ENCODE measurements around the gene DCXR. TPM values are rescaled to one million over a fixed set of nuclear protein-coding genes. Genes with fewer than 3 reads are reported as not detected.

The DCXR gene
- total and polyA plus RNA-seq, 2 of the 13 experiments (the other 11 are each of a cell fraction or from before 2014, with no cell fraction given) = 287 to 311 TPM

DNA sequence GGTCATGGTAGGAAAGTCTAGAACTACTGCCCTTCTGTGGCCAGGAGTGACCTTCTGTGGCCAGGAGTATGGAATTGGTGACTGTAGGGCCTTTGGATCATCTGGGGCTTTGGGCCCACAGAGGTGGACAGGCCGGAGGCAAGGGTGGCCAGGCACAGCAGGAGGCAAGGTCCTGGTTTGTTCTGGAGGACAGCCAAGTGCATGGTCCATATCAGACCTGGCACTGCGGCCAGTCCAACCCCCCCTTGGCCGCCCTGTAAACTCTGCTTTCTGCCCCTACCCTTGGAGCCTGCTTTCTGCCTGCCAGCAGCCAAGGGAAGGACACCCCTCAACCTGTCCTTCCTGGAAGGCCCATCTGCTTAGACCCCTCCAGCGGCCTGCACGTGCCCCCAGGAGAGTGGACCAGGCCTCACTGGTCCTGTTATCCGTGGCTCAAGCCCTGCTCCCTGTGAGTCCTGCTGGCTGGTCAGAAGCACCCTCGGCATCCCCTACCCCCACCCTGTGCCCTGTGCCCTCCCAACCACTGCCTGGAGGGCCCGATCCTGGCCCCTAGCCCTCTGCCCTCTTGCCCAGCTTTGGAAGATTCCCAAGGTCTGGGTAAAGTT is 2.3 kb upstream of the DCXR start (continued):
- no peak for TF ChIP-seq REST (IDR thresholded peaks at IDR 0.05; ENCODE audit: borderline replicate concordance in 1 of 2, low read depth in 1 of 2, low read length in 2 of 2)
- no peak for TF ChIP-seq ZSCAN30 (CRISPR knock-in tag; IDR thresholded peaks at IDR 0.05)
- no peak for TF ChIP-seq SNAPC2 (CRISPR knock-in tag; IDR thresholded peaks at IDR 0.05)
- TF ChIP-seq EEA1 (CRISPR knock-in tag; IDR thresholded peaks at IDR 0.05; ENCODE audit: borderline replicate concordance) = no peak
- TF ChIP-seq KDM1A (CRISPR knock-in tag; IDR thresholded peaks at IDR 0.05) = no peak
- no peak for TF ChIP-seq ZNF747 (CRISPR knock-in tag; IDR thresholded peaks at IDR 0.05; ENCODE audit: borderline replicate concordance)
- TF ChIP-seq ZNF557 (CRISPR knock-in tag; IDR thresholded peaks at IDR 0.05) = no peak
- TF ChIP-seq HOXA3 (CRISPR knock-in tag; IDR thresholded peaks at IDR 0.05) = no peak
- peak; percentile 97 for TF ChIP-seq HNRNPL (IDR thresholded peaks at IDR 0.05; ENCODE audit: low read depth, low read length)
- no peak for TF ChIP-seq SMAD1 (CRISPR knock-in tag; IDR thresholded peaks at IDR 0.05; ENCODE audit: borderline replicate concordance, low read depth)
- no peak for TF ChIP-seq DR1 (CRISPR knock-in tag; IDR thresholded peaks at IDR 0.05)
- no peak for TF ChIP-seq ARNT2 (CRISPR knock-in tag; IDR thresholded peaks at IDR 0.05; ENCODE audit: low read depth)
- no peak for TF ChIP-seq SCMH1 (CRISPR knock-in tag; IDR thresholded peaks at IDR 0.05; ENCODE audit: borderline replicate concordance)
- TF ChIP-seq, protein P1, sequence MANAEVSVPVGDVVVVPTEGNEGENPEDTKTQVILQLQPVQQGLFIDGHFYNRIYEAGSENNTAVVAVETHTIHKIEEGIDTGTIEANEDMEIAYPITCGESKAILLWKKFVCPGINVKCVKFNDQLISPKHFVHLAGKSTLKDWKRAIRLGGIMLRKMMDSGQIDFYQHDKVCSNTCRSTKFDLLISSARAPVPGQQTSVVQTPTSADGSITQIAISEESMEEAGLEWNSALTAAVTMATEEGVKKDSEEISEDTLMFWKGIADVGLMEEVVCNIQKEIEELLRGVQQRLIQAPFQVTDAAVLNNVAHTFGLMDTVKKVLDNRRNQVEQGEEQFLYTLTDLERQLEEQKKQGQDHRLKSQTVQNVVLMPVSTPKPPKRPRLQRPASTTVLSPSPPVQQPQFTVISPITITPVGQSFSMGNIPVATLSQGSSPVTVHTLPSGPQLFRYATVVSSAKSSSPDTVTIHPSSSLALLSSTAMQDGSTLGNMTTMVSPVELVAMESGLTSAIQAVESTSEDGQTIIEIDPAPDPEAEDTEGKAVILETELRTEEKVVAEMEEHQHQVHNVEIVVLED (CRISPR knock-in tag; IDR thresholded peaks at IDR 0.05; ENCODE audit: borderline replicate concordance) = peak; percentile 45; the same call in 1 of the 2 replicates
- TF ChIP-seq STAT6 (CRISPR knock-in tag; IDR thresholded peaks at IDR 0.05; ENCODE audit: borderline replicate concordance) = no peak
- no peak for TF ChIP-seq CBX5 (CRISPR knock-in tag; IDR thresholded peaks at IDR 0.05; ENCODE audit: borderline replicate concordance)
- no peak for TF ChIP-seq MAFG (CRISPR knock-in tag; IDR thresholded peaks at IDR 0.05)
- TF ChIP-seq ZNF317 (CRISPR knock-in tag; IDR thresholded peaks at IDR 0.05) = no peak
- TF ChIP-seq, protein P2, sequence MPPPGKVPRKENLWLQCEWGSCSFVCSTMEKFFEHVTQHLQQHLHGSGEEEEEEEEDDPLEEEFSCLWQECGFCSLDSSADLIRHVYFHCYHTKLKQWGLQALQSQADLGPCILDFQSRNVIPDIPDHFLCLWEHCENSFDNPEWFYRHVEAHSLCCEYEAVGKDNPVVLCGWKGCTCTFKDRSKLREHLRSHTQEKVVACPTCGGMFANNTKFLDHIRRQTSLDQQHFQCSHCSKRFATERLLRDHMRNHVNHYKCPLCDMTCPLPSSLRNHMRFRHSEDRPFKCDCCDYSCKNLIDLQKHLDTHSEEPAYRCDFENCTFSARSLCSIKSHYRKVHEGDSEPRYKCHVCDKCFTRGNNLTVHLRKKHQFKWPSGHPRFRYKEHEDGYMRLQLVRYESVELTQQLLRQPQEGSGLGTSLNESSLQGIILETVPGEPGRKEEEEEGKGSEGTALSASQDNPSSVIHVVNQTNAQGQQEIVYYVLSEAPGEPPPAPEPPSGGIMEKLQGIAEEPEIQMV (CRISPR knock-in tag; IDR thresholded peaks at IDR 0.05; ENCODE audit: low read depth) = peak; percentile 65; the same call in 1 of the 2 replicates
